ENCODE data around the gene TGFB3.
A peak's percentile ranks its signal among the peaks of the same experiment; 100 is the strongest.

TGFB3 gene

GRCh38 chr14:75987201-75987970 lies 5.6 kb upstream of the TGFB3 start:
- DNase-seq (ENCODE audit: low read depth in 4 of 4, low spot score in 1 of 4), result no peak

- DNase-seq (ENCODE audit: low read depth in 4 of 4, low spot score in 1 of 4), result no peak
These were observed 4.6 kb upstream of the TGFB3 start for GRCh38 chr14:75986439-75986765.

- DNase-seq (ENCODE audit: low read depth in 4 of 4, low spot score in 1 of 4), result peak; percentile 81 to 95 (median 88)
These were observed 4.0 kb upstream of the TGFB3 start, which contains the start of gene IFT43 for GRCh38 chr14:75985618-75986438. Gene IFT43, plus strand, starts transcription at chr14:75985763. Its CDS starts 24 bp downstream, at chr14:75985787.

GRCh38 chr14:75984674-75985073 lies 2.9 kb upstream of the TGFB3 start:
- no peak for DNase-seq (ENCODE audit: low read depth in 4 of 4, low spot score in 1 of 4)

GRCh38 chr14:75983019-75983358 lies 1.2 kb upstream of the TGFB3 start:
- DNase-seq (ENCODE audit: low read depth in 4 of 4, low spot score in 1 of 4), result no peak

GRCh38 chr14:75982266-75983018 lies 647 bp upstream of the TGFB3 start:
- DNase-seq (ENCODE audit: low read depth in 4 of 4, low spot score in 1 of 4), result peak; percentile 40 to 65 (median 60)

GRCh38 chr14:75980856-75981255 lies 939 bp downstream of the TGFB3 start:
- no peak for DNase-seq (ENCODE audit: low read depth in 4 of 4, low spot score in 1 of 4)

- DNase-seq (ENCODE audit: low read depth in 4 of 4, low spot score in 1 of 4), result no peak
These were observed 1.9 kb downstream of the TGFB3 start for GRCh38 chr14:75979648-75980565.

GRCh38 chr14:75979071-75979571 lies 2.7 kb downstream of the TGFB3 start:
- DNase-seq (ENCODE audit: low read depth in 4 of 4, low spot score in 1 of 4), result no peak

- DNase-seq (ENCODE audit: low read depth in 4 of 4, low spot score in 1 of 4), result no peak
These were observed 3.5 kb downstream of the TGFB3 start for GRCh38 chr14:75978249-75978731.

- no peak for DNase-seq (ENCODE audit: low read depth in 4 of 4, low spot score in 1 of 4)
These were observed 4.2 kb downstream of the TGFB3 start for GRCh38 chr14:75977582-75977943.

GRCh38 chr14:75976826-75977581 lies 4.8 kb downstream of the TGFB3 start:
- no peak for DNase-seq (ENCODE audit: low read depth in 4 of 4, low spot score in 1 of 4)

GRCh38 chr14:75972801-75973421 lies 8.9 kb downstream of the TGFB3 start:
- no peak for DNase-seq (ENCODE audit: low read depth in 4 of 4, low spot score in 1 of 4)

GRCh38 chr14:75971509-75971908 lies 10.3 kb downstream of the TGFB3 start:
- no peak for DNase-seq (ENCODE audit: low read depth in 4 of 4, low spot score in 1 of 4)

- DNase-seq (ENCODE audit: low read depth in 4 of 4, low spot score in 1 of 4), result no peak
These were observed 10.8 kb downstream of the TGFB3 start for GRCh38 chr14:75970989-75971388.

GRCh38 chr14:75969891-75970290 lies 11.9 kb downstream of the TGFB3 start:
- DNase-seq (ENCODE audit: low read depth in 4 of 4, low spot score in 1 of 4), result no peak

- DNase-seq (ENCODE audit: low read depth in 4 of 4, low spot score in 1 of 4), result no peak
These were observed 12.7 kb downstream of the TGFB3 start for GRCh38 chr14:75969126-75969525.

- no peak for DNase-seq (ENCODE audit: low read depth in 4 of 4, low spot score in 1 of 4)
These were observed 13.3 kb downstream of the TGFB3 start for GRCh38 chr14:75968456-75968855.

- DNase-seq (ENCODE audit: low read depth in 4 of 4, low spot score in 1 of 4), result no peak
These were observed 13.9 kb downstream of the TGFB3 start for GRCh38 chr14:75967866-75968265.
